ENCODE results near the gene TAS2R13.

TAS2R13 gene

DNA sequence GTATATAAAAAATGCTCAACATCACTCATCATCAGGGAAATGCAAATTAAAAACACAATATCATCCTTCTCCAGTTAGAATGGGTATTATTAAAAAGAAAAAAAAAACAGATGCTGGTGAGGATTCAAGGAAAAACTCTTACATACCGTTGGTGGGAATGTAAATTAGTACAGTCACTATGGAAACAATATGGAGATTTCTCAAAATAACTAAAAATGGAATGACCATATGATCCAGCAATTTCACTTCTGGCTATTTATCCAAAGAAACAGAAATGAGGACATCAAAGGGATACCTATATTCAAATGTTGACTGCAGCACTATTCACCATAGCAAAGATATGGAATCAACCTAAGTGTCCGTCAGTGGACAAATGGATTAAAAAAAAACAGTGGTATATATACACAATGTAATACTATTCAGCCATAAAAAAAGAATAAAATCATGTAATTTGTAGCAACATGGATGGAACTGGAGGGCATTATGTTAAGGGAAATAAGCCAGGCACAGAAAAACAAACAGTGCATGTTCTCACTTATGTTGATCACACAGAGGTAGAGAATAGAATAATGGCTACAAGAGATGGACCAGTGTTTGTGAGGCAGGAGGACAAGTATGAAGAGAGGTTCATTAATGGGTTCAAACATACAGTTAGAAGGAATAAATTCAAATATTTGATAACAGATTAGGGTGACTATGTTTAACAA lies 45.7 kb downstream of the TAS2R13 start:
- DNase-seq = no peak

DNA sequence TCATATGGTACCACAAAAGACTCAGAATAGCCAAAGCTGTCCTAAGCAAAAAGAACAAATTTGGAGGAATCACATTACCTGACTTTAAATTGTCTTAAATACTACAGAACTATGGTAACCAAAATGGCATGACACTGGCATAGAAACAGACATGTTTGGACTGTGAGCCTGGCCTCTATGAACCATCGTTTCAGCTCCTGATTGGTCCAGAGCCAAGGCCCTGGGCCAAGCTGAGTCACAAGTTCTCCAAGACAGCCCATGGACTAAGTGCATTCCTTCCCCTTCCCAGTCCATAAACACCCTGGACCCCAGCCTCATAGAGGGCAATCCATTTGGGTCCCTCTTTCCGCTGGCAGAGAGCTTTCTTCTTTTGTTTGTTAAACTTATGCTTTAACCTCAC lies 48.0 kb downstream of the TAS2R13 start:
- DNase-seq = no peak
